Sigmoid colon (tissue), 4 donors: ENCODE measurements around the gene CD36.

Experiments
- CTCF ChIP-seq, 4 experiments: fragments of 450-650 bp in 3 of 4; fragments of 200-600 bp in 1 of 4; IDR thresholded peaks; one replicate each; pipeline ENCODE4 v1.5.1; 2016 to 2019; ENCODE audit warnings: antibody characterized with exemption in 4 of 4, mild to moderate bottlenecking in 3 of 4, moderate library complexity in 2 of 4
- EP300 ChIP-seq, 4 donors: sonication (generic); formaldehyde crosslinking; IDR thresholded peaks; one replicate each; pipeline ENCODE4 v1.6.1; 2017; ENCODE audit warnings: antibody characterized with exemption in 4 of 4
- POLR2A ChIP-seq, 2 donors: fragments of 450-650 bp; IDR thresholded peaks; one replicate each; pipeline ENCODE4 v1.6.1; 2016; ENCODE audit warnings: antibody characterized with exemption in 2 of 2, mild to moderate bottlenecking in 2 of 2, moderate library complexity in 2 of 2

GRCh38 chr7:80612880-80613279 is 25.6 kb upstream of the CD36 start:
- no peak for TF ChIP-seq CTCF (IDR thresholded peaks at IDR 0.05)
- TF ChIP-seq EP300 (IDR thresholded peaks at IDR 0.05): no peak
- no peak for TF ChIP-seq POLR2A (IDR thresholded peaks at IDR 0.05)
